ENCODE measurements around the gene C12orf57. TPM values are rescaled to one million over a fixed set of nuclear protein-coding genes. Genes with fewer than 3 reads are reported as not detected.

The C12orf57 gene
- total and polyA plus RNA-seq, 2 of the 13 experiments (the other 11 are each of a cell fraction or from before 2014, with no cell fraction given), result 84.0 to 287 TPM

DNA sequence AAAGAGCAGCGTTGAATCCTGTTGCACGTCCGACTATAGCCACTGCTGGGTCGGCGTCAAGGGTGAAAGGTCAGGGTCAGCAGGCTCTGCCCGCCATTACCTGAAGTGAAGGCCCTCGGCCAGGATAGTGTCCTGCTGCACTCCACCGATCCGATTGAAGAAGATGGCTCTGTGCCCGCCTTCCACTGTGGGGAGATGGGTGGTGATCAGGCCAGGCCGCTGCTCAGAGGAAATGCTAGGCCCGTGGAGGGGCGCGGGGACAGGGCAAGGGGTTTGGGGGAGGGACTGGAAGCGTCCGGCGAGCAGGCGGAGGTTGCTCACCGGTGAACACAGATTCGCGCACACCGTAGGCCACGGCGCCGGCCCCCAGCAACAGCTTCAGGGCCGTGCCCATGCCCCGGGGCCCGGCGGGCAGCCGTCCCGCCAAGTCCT is 26.3 kb downstream of the C12orf57 start (continued):
- TF ChIP-seq, protein P1, sequence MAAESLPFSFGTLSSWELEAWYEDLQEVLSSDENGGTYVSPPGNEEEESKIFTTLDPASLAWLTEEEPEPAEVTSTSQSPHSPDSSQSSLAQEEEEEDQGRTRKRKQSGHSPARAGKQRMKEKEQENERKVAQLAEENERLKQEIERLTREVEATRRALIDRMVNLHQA (CRISPR knock-in tag; IDR thresholded peaks at IDR 0.05), result no peak
- TF ChIP-seq, protein P2, sequence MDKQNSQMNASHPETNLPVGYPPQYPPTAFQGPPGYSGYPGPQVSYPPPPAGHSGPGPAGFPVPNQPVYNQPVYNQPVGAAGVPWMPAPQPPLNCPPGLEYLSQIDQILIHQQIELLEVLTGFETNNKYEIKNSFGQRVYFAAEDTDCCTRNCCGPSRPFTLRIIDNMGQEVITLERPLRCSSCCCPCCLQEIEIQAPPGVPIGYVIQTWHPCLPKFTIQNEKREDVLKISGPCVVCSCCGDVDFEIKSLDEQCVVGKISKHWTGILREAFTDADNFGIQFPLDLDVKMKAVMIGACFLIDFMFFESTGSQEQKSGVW (CRISPR knock-in tag; IDR thresholded peaks at IDR 0.05; ENCODE audit: borderline replicate concordance), result no peak
- 0 out of 2 replicates have a peak, but pooled peaks have one; percentile 62 for TF ChIP-seq ZNF678 (CRISPR knock-in tag; IDR thresholded peaks at IDR 0.05)
- no peak for TF ChIP-seq SKI (IDR thresholded peaks at IDR 0.05; ENCODE audit: partially characterized antibody)
- TF ChIP-seq, protein P3, sequence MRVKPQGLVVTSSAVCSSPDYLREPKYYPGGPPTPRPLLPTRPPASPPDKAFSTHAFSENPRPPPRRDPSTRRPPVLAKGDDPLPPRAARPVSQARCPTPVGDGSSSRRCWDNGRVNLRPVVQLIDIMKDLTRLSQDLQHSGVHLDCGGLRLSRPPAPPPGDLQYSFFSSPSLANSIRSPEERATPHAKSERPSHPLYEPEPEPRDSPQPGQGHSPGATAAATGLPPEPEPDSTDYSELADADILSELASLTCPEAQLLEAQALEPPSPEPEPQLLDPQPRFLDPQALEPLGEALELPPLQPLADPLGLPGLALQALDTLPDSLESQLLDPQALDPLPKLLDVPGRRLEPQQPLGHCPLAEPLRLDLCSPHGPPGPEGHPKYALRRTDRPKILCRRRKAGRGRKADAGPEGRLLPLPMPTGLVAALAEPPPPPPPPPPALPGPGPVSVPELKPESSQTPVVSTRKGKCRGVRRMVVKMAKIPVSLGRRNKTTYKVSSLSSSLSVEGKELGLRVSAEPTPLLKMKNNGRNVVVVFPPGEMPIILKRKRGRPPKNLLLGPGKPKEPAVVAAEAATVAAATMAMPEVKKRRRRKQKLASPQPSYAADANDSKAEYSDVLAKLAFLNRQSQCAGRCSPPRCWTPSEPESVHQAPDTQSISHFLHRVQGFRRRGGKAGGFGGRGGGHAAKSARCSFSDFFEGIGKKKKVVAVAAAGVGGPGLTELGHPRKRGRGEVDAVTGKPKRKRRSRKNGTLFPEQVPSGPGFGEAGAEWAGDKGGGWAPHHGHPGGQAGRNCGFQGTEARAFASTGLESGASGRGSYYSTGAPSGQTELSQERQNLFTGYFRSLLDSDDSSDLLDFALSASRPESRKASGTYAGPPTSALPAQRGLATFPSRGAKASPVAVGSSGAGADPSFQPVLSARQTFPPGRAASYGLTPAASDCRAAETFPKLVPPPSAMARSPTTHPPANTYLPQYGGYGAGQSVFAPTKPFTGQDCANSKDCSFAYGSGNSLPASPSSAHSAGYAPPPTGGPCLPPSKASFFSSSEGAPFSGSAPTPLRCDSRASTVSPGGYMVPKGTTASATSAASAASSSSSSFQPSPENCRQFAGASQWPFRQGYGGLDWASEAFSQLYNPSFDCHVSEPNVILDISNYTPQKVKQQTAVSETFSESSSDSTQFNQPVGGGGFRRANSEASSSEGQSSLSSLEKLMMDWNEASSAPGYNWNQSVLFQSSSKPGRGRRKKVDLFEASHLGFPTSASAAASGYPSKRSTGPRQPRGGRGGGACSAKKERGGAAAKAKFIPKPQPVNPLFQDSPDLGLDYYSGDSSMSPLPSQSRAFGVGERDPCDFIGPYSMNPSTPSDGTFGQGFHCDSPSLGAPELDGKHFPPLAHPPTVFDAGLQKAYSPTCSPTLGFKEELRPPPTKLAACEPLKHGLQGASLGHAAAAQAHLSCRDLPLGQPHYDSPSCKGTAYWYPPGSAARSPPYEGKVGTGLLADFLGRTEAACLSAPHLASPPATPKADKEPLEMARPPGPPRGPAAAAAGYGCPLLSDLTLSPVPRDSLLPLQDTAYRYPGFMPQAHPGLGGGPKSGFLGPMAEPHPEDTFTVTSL (CRISPR knock-in tag; IDR thresholded peaks at IDR 0.05; ENCODE audit: borderline replicate concordance), result 0 out of 2 replicates have a peak, but pooled peaks have one; percentile 37
- TF ChIP-seq ZNF282 (IDR thresholded peaks at IDR 0.05; ENCODE audit: partially characterized antibody), result no peak
- no peak for TF ChIP-seq MTA3 (CRISPR knock-in tag; IDR thresholded peaks at IDR 0.05)
- TF ChIP-seq, protein P4, sequence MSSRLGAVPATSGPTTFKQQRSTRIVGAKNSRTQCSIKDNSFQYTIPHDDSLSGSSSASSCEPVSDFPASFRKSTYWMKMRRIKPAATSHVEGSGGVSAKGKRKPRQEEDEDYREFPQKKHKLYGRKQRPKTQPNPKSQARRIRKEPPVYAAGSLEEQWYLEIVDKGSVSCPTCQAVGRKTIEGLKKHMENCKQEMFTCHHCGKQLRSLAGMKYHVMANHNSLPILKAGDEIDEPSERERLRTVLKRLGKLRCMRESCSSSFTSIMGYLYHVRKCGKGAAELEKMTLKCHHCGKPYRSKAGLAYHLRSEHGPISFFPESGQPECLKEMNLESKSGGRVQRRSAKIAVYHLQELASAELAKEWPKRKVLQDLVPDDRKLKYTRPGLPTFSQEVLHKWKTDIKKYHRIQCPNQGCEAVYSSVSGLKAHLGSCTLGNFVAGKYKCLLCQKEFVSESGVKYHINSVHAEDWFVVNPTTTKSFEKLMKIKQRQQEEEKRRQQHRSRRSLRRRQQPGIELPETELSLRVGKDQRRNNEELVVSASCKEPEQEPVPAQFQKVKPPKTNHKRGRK (CRISPR knock-in tag; IDR thresholded peaks at IDR 0.05), result no peak
- TF ChIP-seq HNF4A (CRISPR knock-in tag; IDR thresholded peaks at IDR 0.05), result peak; percentile 51
- TF ChIP-seq ZNF432 (CRISPR knock-in tag; IDR thresholded peaks at IDR 0.05; ENCODE audit: borderline replicate concordance), result peak; percentile 69; the same call in 1 of the 2 replicates
- no peak for TF ChIP-seq ZNF543 (CRISPR knock-in tag; IDR thresholded peaks at IDR 0.05)
- no peak for TF ChIP-seq ZNF460 (CRISPR knock-in tag; IDR thresholded peaks at IDR 0.05; ENCODE audit: borderline replicate concordance)
- TF ChIP-seq ESRRA (CRISPR knock-in tag; IDR thresholded peaks at IDR 0.05; ENCODE audit: low read depth), result no peak; the same call in none of the 2 replicates
- no peak for TF ChIP-seq ZFAT (CRISPR knock-in tag; conservative IDR thresholded peaks at IDR 0.05)
- TF ChIP-seq POLR2A (IDR thresholded peaks at IDR 0.05; ENCODE audit: insufficient read depth in 1 of 2, low read depth in 2 of 2, low read length in 2 of 2), result peak in 1 of 2 experiments; percentile 73; a peak in 2 of 4 replicates
- TF ChIP-seq ZNF781 (CRISPR knock-in tag; IDR thresholded peaks at IDR 0.05; ENCODE audit: borderline replicate concordance, not compliant biosample characterization), result no peak
- TF ChIP-seq, protein P5, sequence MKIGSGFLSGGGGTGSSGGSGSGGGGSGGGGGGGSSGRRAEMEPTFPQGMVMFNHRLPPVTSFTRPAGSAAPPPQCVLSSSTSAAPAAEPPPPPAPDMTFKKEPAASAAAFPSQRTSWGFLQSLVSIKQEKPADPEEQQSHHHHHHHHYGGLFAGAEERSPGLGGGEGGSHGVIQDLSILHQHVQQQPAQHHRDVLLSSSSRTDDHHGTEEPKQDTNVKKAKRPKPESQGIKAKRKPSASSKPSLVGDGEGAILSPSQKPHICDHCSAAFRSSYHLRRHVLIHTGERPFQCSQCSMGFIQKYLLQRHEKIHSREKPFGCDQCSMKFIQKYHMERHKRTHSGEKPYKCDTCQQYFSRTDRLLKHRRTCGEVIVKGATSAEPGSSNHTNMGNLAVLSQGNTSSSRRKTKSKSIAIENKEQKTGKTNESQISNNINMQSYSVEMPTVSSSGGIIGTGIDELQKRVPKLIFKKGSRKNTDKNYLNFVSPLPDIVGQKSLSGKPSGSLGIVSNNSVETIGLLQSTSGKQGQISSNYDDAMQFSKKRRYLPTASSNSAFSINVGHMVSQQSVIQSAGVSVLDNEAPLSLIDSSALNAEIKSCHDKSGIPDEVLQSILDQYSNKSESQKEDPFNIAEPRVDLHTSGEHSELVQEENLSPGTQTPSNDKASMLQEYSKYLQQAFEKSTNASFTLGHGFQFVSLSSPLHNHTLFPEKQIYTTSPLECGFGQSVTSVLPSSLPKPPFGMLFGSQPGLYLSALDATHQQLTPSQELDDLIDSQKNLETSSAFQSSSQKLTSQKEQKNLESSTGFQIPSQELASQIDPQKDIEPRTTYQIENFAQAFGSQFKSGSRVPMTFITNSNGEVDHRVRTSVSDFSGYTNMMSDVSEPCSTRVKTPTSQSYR (CRISPR knock-in tag; IDR thresholded peaks at IDR 0.05; ENCODE audit: borderline replicate concordance), result no peak
- TF ChIP-seq SOX13 (IDR thresholded peaks at IDR 0.05), result no peak
- no peak for TF ChIP-seq SOX13 (CRISPR knock-in tag; conservative IDR thresholded peaks at IDR 0.05 in 1 of 2, IDR thresholded peaks at IDR 0.05 in 1 of 2)
